PFSK-1 (cell line): ENCODE data around the gene ANKRD9.

Experiments
- FOXP2 ChIP-seq: optimal IDR thresholded peaks from 2 replicates; pipeline ENCODE3; 2011; ENCODE audit warnings: borderline replicate concordance, control low read depth, inconsistent platforms; ENCODE audit not compliant: insufficient read depth; ENCODE audit errors: extremely low read length, extremely low read depth
- POLR2AphosphoS5 ChIP-seq: IDR thresholded peaks from 2 replicates; pipeline ENCODE4 v1.6.1; 2012; ENCODE audit warnings: low read depth, mild to moderate bottlenecking, control low read depth, low read length, moderate library complexity
- REST ChIP-seq, 2 experiments: IDR thresholded peaks; 2 replicates each; pipeline versions ENCODE4 v1.6.1 to v1.8.0; 2011 to 2012; ENCODE audit warnings: low read depth in 2 of 2, low read length in 2 of 2, control low read depth in 1 of 2, inconsistent platforms in 1 of 2, mild to moderate bottlenecking in 1 of 2, moderate library complexity in 1 of 2; ENCODE audit not compliant: insufficient read depth in 1 of 2
- SIN3A ChIP-seq: IDR thresholded peaks from 2 replicates; pipeline ENCODE4 v1.6.1; 2012; ENCODE audit warnings: mild to moderate bottlenecking, low read length, moderate library complexity, borderline replicate concordance; ENCODE audit not compliant: insufficient read depth
- TAF1 ChIP-seq: IDR thresholded peaks from 2 replicates; pipeline ENCODE4 v1.6.1; 2012; ENCODE audit warnings: low read length, control low read depth, borderline replicate concordance; ENCODE audit not compliant: insufficient read depth

ANKRD9 gene

GRCh38 chr14:102474934-102475333 is 34.6 kb downstream of the ANKRD9 start:
- TF ChIP-seq FOXP2 (no peak), REST (IDR thresholded peaks at IDR 0.05; ENCODE audit: insufficient read depth in 1 of 2, low read depth in 2 of 2, low read length in 2 of 2) (no peak), TAF1 (no peak), POLR2AphosphoS5 (no peak), SIN3A (no peak)

- TF ChIP-seq SIN3A = no peak
- TF ChIP-seq FOXP2 = no peak
- TF ChIP-seq POLR2AphosphoS5 = no peak
- no peak for TF ChIP-seq REST (IDR thresholded peaks at IDR 0.05; ENCODE audit: insufficient read depth in 1 of 2, low read depth in 2 of 2, low read length in 2 of 2)
- TF ChIP-seq TAF1 = no peak
These were observed 36.0 kb downstream of the ANKRD9 start for GRCh38 chr14:102473559-102473958.

DNA sequence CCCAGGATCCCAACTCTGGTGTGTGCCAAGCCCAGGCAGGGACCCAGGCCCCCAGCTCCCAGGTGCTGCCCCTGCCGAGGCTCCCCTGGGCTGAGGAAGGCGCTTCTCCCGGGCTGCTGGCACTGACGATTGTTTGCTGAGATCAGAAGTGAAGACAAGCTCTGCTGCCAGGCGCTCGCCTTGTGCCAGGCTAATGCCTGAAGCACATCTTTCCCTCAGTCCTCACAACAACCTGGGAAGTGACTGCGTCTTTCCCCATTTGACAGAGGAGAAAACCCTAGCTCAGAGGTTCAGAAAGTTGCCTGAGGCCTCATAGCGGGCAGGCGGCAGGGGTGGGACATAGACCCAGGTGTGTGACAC is 36.8 kb downstream of the ANKRD9 start:
- TF ChIP-seq SIN3A (no peak), TAF1 (no peak), POLR2AphosphoS5 (no peak), REST (IDR thresholded peaks at IDR 0.05; ENCODE audit: insufficient read depth in 1 of 2, low read depth in 2 of 2, low read length in 2 of 2) (no peak), FOXP2 (no peak)

- TF ChIP-seq FOXP2 (no peak), REST (IDR thresholded peaks at IDR 0.05; ENCODE audit: insufficient read depth in 1 of 2, low read depth in 2 of 2, low read length in 2 of 2) (no peak), POLR2AphosphoS5 (no peak), SIN3A (no peak), TAF1 (no peak)
These were observed 37.4 kb downstream of the ANKRD9 start for GRCh38 chr14:102471921-102472790.
